Activated T-cell treated with anti-CD3 and anti-CD28 coated beads, Interleukin-2, amount 50 U/mL, for 72 hours (primary cell): Measurements from ENCODE around the gene DES. TPM values are rescaled to one million over a fixed set of nuclear protein-coding genes. Genes with fewer than 3 reads are reported as not detected.

ENCODE experiments used
- ATAC-seq, 2 donors: fragments of 150-1000 bp; cut with Tn5 transposase; replicated peaks in 1 of 2; 2 replicates each; pipeline ENCODE4 v1.10.0; 2021; ENCODE audit warnings: moderate library complexity in 2 of 2, mild to moderate bottlenecking in 1 of 2
- DNase-seq, 2 donors: peaks; one replicate each; pipeline ENCODE4 v3.0.0; 2021 to 2022; ENCODE audit warnings: mixed read lengths in 1 of 2
- H3K27ac Mint-ChIP-seq: one replicate; pipeline ENCODE4 v1.8.0; 2022; ENCODE audit warnings: mild to moderate bottlenecking, moderate library complexity, mixed read lengths
- H3K27me3 Mint-ChIP-seq: one replicate; pipeline ENCODE4 v1.8.0; 2022; ENCODE audit warnings: low read depth, mixed read lengths
- H3K36me3 Mint-ChIP-seq, 2 donors: one replicate each; pipeline ENCODE4 v1.8.0; 2022; ENCODE audit warnings: mixed read lengths in 2 of 2, mild to moderate bottlenecking in 1 of 2; ENCODE audit not compliant: insufficient read depth in 2 of 2
- H3K4me1 Mint-ChIP-seq: one replicate; pipeline ENCODE4 v1.8.0; 2022; ENCODE audit warnings: low read depth, mixed read lengths
- H3K4me3 Mint-ChIP-seq, 2 donors: one replicate each; pipeline ENCODE4 v1.8.0; 2022; ENCODE audit warnings: mild to moderate bottlenecking in 2 of 2, mixed read lengths in 2 of 2, moderate library complexity in 2 of 2
- H3K9me3 Mint-ChIP-seq, 2 donors: one replicate each; pipeline ENCODE4 v1.8.0; 2022; ENCODE audit warnings: mixed read lengths in 2 of 2
- total RNA-seq, 2 donors: library from RNA; stranded (reverse); gene quantifications; one replicate each; pipeline ENCODE4 v1.2.3, GENCODE V29; 2022

DES gene
- total RNA-seq, 2 donors from 2014 or later, result 0.10 TPM; not detected in 1

DNA sequence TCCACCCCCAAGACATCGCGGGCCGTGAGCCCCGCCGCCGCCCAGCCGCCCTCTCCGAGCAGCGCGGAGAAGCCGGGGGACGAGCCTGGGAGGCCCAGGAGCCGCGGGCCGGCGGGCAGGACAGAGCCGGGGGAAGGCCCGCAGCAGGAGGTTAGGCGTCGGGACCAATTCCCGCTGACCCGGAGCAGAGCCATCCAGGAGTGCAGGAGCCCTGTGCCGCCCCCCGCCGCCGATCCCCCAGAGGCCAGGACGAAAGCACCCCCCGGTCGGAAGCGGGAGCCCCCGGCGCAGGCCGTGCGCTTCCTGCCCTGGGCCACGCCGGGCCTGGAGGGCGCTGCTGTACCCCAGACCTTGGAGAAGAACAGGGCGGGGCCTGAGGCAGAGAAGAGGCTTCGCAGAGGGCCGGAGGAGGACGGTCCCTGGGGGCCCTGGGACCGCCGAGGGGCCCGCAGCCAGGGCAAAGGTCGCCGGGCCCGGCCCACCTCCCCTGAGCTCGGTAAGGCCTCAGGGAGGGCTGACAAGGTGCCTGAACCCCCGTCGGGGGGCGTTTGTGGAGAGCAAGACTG, 30.7 kb downstream of the DES start:
- peaks cover 10% of the 10 kb centered on the region for H3K27me3 Mint-ChIP-seq
- peak; percentile 76 to 80 for ATAC-seq
- H3K27ac Mint-ChIP-seq, result no peak overlapping the region
- no peaks in the 10 kb centered on the region for H3K36me3 Mint-ChIP-seq
- no peaks in the 10 kb centered on the region for H3K9me3 Mint-ChIP-seq
- peak overlapping the region; percentile 22 to 65 for H3K4me3 Mint-ChIP-seq
- no peaks in the 10 kb centered on the region for H3K4me1 Mint-ChIP-seq
- DNase-seq, result peak; percentile 28 to 45

DNA sequence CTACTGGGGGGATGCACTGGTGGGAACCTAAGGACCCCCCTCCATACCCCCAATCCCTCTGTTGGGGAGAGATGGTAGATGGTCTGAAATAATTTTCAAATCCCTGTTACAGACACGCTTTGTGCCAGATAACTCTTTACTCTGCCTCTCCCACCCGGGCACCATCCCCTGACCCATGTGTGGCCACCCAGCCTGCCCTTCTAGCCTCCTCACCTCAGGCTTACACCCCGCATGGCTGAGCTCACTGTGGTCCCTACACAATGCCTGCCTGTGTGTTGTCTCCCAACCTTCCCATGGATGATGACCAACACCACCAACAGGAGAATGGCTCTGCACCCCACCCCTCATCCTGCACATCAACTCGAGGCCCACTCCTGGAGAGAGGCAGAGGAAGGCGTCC, 31.4 kb downstream of the DES start:
- H3K36me3 Mint-ChIP-seq, result no peaks in the 10 kb centered on the region
- H3K9me3 Mint-ChIP-seq, result no peaks in the 10 kb centered on the region
- no peaks in the 10 kb centered on the region for H3K4me1 Mint-ChIP-seq
- no peak for ATAC-seq
- no peak overlapping the region for H3K27ac Mint-ChIP-seq
- H3K4me3 Mint-ChIP-seq, result peak overlapping the region in 1 of 2 donors; percentile 12
- peaks cover 10% of the 10 kb centered on the region for H3K27me3 Mint-ChIP-seq
- no peak for DNase-seq

GRCh38 chr2:219451661-219452360, 33.6 kb downstream of the DES start:
- no peak for ATAC-seq
- Mint-ChIP-seq H3K4me1 (no peaks in the 10 kb centered on the region), H3K36me3 (no peaks in the 10 kb centered on the region)

DNA sequence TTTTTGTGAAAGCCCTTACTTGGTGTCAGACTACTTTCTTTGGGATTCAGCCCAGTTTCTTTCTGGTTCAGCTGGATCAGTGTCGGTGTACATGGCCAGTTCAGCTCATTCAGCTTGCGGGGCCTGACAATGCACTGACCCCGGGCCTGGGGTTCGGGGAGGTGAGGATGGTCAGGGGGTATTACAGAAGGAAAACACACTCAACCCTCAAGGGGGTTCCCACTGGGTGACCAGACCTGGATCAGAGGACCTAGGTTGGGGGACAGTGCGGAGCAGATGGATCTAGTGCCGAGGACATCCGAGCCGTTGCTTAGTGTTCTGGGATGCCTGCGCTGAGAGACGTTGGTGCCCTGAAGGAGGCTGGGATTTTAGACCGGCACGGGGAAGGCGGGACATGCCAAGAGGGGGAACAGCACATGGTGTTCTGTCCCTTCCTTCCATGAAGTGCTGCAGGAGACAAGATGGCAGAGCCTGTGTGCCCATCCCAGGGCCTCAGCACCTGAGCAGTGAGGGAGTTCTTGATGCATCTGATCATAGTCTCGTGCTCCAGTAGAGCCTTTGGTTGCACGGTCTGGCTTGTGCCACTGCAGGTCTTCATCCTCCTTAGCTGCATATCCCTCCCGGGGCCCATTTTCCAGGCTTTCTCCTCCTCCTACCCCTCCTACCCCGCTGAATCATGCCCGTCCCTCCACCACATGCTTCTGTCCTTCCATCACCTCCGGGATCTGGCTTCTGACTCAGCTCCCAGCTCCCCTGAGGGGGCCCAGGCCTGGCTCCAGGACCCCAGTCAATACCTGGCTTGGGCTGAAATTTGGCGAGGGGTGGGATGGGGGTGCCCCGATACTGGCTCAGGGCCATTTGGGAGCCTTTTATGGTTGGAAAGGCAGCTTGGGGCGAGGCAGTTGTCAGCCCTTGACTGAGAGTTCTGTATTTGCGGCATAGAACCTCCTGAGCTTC, 34.5 kb downstream of the DES start:
- Mint-ChIP-seq H3K4me3 (no peak overlapping the region), H3K36me3 (no peaks in the 10 kb centered on the region), H3K4me1 (peaks cover under 1% of the 10 kb centered on the region), H3K27me3 (peaks cover 10% of the 10 kb centered on the region), H3K9me3 (no peaks in the 10 kb centered on the region), H3K27ac (no peak overlapping the region)
- no peak for ATAC-seq
- DNase-seq, result no peak

More at GRCh38 chr2:219451661-219452360, 33.6 kb downstream of the DES start:
- no peaks in the 10 kb centered on the region for H3K9me3 Mint-ChIP-seq
- H3K4me3 Mint-ChIP-seq, result no peak overlapping the region
- no peak overlapping the region for H3K27ac Mint-ChIP-seq
- DNase-seq, result no peak
- peaks cover 10% of the 10 kb centered on the region for H3K27me3 Mint-ChIP-seq

- no peak overlapping the region for H3K27ac Mint-ChIP-seq
- no peak for ATAC-seq
Observed at GRCh38 chr2:219453671-219454590, 35.8 kb downstream of the DES start.

DNA sequence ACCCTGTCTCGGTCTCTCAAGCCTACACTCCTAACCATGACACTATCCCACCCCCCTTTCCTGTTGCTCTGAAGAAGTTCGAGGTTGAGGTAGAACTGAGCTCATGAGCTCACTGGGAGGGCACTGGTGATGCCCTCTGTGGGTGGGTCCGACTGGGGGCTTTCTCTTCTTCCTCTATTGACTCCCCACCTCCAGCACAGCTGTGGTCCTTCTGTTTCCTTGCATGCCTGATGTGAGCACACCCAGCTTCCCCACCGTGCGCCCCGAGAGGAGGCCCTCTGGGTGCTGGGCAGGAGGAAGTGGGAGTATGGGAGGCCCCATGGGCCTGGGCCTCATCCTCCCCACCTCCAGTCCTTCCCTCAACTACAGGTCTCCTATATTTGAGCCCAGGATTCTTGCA, 37.4 kb downstream of the DES start:
- DNase-seq (no peak), ATAC-seq (no peak)
- Mint-ChIP-seq H3K4me3 (no peak overlapping the region), H3K4me1 (peaks cover 8% of the 10 kb centered on the region), H3K9me3 (no peaks in the 10 kb centered on the region), H3K27me3 (no peaks in the 10 kb centered on the region), H3K27ac (peak overlapping the region; percentile 26), H3K36me3 (no peaks in the 10 kb centered on the region)

More at GRCh38 chr2:219453671-219454590, 35.8 kb downstream of the DES start:
- no peak for DNase-seq
- Mint-ChIP-seq H3K36me3 (no peaks in the 10 kb centered on the region), H3K27me3 (peaks cover 10% of the 10 kb centered on the region), H3K9me3 (no peaks in the 10 kb centered on the region), H3K4me1 (peaks cover 8% of the 10 kb centered on the region), H3K4me3 (no peak overlapping the region)

DNA sequence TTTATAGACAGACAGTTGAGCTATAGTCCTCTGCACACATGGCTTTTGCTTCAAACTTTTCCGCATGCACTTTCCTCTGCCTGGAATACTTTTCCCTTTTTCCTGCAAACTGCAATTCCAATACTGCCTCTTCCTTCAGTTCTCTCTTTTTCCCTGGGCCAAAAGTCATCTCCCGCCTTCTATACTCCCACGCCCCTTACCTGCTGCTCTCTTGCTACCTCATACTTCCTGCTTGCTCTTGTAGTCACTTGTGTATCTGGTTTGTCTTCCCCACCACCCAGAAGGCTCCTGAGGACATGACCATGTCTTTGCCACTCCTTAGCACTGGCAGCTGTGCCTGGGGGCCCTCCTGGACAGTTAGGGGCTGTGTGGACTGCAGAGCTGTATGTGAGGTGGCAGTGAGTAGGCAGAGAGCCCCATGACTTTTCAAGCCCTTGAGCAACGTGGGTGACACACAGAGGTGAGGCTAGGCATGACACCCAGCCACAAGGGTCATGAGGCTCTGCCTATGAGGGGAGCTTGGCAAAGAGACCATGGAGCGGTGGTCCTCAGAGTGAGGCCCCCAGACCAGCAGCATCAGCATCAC, 39.7 kb downstream of the DES start:
- DNase-seq (peak; percentile 28 to 38), ATAC-seq (peak; percentile 78 to 80)
- Mint-ChIP-seq H3K27me3 (no peaks in the 10 kb centered on the region), H3K4me1 (peaks cover 8% of the 10 kb centered on the region), H3K36me3 (no peaks in the 10 kb centered on the region), H3K4me3 (no peak overlapping the region), H3K9me3 (no peaks in the 10 kb centered on the region), H3K27ac (no peak overlapping the region)

- Mint-ChIP-seq H3K4me3 (no peak overlapping the region), H3K27ac (no peak overlapping the region), H3K36me3 (no peaks in the 10 kb centered on the region), H3K27me3 (no peaks in the 10 kb centered on the region), H3K4me1 (peaks cover 8% of the 10 kb centered on the region), H3K9me3 (no peaks in the 10 kb centered on the region)
- no peak for DNase-seq
- no peak for ATAC-seq
Observed at GRCh38 chr2:219458996-219459395, 40.8 kb downstream of the DES start.

- Mint-ChIP-seq H3K4me3 (no peak overlapping the region), H3K9me3 (no peaks in the 10 kb centered on the region), H3K4me1 (peaks cover 8% of the 10 kb centered on the region), H3K27ac (no peak overlapping the region), H3K27me3 (no peaks in the 10 kb centered on the region), H3K36me3 (no peaks in the 10 kb centered on the region)
- ATAC-seq, result peak; percentile 45 to 51
- DNase-seq, result peak; percentile 58 to 60
Observed at GRCh38 chr2:219459460-219460311, 41.5 kb downstream of the DES start.

DNA sequence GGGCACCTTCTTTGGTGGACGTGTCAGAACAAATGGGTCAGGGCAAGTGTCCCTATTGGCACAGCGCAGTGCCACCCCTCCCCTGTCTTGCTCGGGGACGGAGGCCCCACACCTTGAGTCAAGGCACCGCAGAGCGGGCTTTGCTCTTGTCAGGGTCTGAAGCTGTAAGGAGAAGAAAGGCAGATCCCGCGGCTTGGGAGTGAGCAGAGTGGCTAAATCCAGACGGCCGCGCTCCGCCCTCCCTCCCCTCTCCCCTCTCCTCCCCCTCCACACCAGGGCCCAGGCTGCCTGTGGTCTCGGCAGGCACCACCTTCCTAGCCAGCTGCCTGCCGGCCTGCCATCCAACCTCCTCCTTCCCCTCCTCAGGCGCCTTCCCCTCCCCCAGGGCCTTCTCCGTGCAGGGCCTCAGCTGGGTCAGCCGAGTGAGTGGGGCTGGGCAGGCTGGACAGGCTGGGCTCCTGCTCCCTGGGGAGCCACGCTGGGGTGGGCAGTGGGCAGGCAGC, 42.3 kb downstream of the DES start:
- Mint-ChIP-seq H3K4me3 (no peak overlapping the region), H3K27me3 (no peaks in the 10 kb centered on the region), H3K27ac (no peak overlapping the region), H3K9me3 (no peaks in the 10 kb centered on the region), H3K36me3 (no peaks in the 10 kb centered on the region), H3K4me1 (peaks cover 8% of the 10 kb centered on the region)
- no peak for ATAC-seq
- no peak for DNase-seq

DNA sequence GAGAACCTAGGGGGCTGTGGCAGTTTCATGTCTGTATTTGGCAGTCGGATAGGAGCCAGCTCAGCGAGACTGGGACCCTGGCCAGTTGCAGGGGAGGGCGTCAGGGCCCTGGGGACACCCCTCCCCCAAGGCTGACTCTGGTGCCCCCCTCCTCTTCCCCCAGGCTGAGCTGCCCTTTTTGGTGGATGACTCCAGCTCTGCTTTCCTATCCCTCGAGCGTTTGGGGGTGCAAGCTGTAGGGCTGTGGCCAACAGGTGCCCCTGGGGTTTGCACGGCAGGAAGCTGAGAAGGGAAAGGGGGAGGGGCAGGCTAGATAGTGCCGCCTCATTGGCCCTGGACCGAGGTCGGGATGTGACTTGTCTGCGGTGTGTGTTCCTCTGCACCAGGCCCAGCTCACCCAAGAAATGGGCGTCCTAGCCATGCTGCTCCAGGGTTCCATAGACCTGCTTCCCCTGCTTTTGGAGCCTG, 42.9 kb downstream of the DES start:
- DNase-seq (peak; percentile 28 to 43), ATAC-seq (peak; percentile 66 to 69)
- Mint-ChIP-seq H3K4me3 (no peak overlapping the region), H3K27me3 (no peaks in the 10 kb centered on the region), H3K4me1 (peaks cover 8% of the 10 kb centered on the region), H3K27ac (no peak overlapping the region), H3K36me3 (no peaks in the 10 kb centered on the region), H3K9me3 (no peaks in the 10 kb centered on the region)
